HG03066 (cell line): ENCODE data around the gene MACO1.
"Not testable (repeated sequence)": the region's sequence is repeated elsewhere in the genome, so short reads cannot be mapped to it uniquely, and the experiment has no call there.

Experiments
- ATAC-seq: cut with Tn5 transposase; IDR thresholded peaks from one replicate; pipeline ENCODE4 v1.9.1; 2021; ENCODE audit warnings: low read depth; ENCODE audit not compliant: unreplicated experiment

Gene MACO1, protein sequence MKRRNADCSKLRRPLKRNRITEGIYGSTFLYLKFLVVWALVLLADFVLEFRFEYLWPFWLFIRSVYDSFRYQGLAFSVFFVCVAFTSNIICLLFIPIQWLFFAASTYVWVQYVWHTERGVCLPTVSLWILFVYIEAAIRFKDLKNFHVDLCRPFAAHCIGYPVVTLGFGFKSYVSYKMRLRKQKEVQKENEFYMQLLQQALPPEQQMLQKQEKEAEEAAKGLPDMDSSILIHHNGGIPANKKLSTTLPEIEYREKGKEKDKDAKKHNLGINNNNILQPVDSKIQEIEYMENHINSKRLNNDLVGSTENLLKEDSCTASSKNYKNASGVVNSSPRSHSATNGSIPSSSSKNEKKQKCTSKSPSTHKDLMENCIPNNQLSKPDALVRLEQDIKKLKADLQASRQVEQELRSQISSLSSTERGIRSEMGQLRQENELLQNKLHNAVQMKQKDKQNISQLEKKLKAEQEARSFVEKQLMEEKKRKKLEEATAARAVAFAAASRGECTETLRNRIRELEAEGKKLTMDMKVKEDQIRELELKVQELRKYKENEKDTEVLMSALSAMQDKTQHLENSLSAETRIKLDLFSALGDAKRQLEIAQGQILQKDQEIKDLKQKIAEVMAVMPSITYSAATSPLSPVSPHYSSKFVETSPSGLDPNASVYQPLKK

DNA sequence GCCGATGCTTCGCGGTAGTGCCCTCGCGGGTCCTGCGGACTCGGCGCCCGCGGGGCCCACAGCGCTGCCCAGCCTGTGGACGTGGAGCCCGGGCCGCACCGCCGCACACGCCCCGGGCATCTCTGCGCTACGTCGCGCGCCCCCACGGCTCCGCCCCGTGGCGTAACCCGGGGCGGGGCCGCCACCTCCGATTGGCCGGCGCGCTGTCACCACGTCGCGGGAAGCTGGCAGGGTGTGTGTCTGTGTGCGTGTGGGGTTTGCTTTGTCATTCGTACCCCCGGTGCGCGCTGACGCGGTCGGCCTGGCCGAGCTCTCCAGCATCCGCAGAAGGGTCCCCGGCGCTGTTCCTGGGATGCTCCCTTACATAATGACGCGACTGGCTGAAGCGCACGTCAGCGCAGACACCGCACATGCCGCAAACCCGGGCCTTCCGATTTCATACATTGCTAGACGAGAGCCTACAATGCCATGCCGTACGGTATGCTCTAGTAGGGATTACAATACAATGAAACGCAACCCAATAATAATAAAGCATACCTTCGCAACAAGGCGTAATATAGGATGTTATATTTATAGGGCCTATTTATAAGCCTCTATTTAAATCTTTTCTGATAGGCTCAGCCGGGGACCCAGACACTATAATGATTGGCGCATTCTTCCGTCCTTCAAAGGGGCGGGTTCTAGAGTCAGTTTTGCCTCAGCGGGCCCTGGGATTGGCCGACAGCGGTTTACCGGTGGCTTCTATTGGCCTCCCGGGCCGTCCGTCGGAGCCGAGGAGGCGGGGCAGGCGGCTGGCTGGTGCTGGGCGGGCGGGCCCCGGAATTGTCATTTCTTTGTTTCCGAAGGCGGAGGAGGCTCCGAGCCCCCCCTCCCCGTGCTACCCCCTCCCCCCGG is at the start of gene MACO1:
Gene MACO1 (plus strand): TSS at position 825 of the 894 bp plus-strand sequence. CDS start 202 bp downstream, outside the sequence.
- peak; percentile 91 for ATAC-seq

DNA sequence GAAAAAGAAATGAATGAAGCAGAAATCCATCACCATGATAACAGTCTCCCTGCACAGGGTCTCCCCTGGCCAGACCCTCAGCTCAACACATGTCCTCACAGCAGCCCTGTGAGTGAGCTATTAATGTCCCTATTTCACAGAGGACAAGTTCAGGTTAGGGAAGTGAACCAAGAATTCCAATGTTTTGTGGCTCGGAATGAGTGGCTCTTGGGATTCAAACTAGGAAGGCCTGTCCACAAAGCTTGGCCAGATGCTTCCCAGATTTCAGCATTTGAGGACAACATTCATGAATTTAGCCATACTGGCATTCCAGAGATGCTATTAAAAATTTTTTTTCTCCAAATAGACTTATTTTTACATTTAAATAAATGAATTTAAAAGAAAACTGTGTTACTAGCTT is 48.2 kb upstream of the MACO1 start:
- not testable (repeated sequence) for ATAC-seq

DNA sequence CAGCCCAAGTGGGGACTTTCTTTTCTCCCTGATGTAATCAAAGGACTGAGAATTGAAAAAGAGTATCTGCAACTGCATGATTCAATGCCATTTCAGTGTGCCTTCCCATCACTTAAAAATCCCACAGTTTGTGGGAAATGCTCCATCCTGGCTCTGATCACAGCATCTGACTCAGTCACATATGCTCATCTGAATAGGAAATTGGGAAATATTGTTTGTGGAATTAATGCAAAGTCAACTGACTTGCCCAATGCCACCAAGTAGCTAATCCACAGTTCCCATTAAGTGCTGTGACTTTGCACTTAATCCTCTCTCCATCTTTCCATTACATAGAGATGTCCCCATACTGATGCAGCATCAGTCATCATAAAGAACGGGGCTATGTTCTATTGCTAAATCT is 47.6 kb upstream of the MACO1 start:
- ATAC-seq, result not testable (repeated sequence)

DNA sequence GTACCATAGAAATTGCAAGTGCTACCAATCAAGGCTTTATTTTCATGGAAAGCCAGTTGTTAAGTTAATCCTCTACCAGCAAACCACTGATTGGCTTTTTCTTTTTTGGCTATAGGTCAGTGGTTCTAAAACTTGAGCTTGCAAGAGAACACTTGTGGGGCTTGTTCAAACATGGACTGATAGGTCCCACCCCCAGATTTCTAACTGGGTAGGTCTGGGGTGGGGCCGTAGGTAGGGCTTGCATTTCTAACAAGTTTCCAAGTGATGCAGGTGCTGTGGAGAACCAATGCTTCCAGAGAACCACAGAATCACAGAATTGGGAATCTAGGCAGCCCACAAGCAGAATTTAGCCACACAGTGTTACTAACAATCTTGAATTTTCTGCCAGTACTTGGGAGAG is 46.8 kb upstream of the MACO1 start:
- not testable (repeated sequence) for ATAC-seq

DNA sequence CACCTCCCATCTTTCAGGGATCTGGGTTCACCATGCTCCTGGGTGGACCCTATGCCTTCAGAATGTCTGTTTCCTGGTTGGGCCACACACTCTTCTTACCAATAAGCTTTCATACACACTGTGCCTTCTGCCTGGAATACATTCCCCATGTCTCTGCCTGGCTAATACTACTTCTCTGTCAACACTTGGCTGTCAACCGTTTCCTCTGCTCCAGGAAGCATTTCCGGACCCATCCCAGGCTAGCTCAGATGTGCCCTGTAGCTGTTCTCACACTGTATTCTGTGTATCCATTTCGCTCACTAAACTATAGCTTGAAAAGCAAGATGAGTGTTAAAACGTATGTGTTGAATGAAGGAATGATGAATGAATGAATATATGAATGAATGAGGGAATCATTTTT is 43.6 kb upstream of the MACO1 start:
- ATAC-seq, result not testable (repeated sequence)

DNA sequence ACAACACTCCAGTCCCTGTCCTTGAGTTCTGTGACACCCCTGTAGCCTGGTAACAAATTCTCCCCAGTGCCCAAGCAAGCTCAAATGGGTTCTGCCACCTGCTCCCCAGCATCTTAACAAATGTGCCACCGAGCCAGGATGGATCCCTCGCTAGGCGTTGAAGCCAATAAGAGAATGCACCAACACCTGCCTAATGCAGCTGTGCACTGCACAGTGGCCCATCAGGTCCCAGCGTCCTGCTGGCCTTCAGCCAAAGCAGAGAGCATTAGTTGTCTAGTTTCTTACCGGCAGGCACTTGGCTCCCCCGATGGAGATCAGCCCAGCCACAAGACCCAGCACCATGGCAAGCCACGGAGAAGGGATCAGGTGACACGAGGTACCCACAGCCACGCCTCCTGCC is 42.0 kb upstream of the MACO1 start:
- not testable (repeated sequence) for ATAC-seq

DNA sequence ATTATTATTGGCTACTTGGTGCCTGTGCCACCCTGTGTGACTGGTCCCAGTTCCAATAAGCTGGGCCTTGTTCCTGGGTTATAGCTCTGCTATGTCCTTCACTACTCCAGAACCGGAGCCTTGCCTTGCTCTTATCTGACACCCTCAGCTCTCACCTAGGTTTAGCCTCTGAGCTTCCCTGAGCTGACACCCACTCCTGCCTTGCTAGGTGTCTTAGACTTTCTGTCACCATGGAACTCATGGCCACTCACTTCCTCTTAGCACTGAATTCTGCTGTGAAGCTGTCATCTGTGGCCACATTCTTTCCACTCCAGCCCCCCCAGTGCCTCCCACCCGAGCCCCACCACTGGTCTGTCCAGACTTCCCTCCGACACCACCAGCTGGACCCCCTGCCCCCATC is 41.0 kb upstream of the MACO1 start:
- not testable (repeated sequence) for ATAC-seq

DNA sequence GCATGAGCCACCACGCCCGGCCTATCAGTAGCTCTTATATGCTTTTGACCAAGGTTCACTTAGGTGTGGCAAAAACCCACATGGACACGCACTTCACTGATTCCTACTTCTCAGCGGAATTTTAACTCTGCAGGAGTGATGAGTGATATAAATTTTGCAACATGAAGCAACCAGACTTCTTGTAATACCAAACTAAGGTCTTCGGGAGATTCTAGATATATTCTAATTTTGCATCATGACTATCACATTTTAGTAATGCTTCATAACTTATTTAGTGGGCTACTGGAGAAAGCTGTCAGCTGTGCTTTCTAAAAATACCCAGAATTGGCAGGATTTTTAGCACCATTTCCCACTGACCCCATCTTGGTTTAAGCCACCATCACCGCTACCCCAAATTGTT is 37.9 kb upstream of the MACO1 start:
- ATAC-seq, result no peak

DNA sequence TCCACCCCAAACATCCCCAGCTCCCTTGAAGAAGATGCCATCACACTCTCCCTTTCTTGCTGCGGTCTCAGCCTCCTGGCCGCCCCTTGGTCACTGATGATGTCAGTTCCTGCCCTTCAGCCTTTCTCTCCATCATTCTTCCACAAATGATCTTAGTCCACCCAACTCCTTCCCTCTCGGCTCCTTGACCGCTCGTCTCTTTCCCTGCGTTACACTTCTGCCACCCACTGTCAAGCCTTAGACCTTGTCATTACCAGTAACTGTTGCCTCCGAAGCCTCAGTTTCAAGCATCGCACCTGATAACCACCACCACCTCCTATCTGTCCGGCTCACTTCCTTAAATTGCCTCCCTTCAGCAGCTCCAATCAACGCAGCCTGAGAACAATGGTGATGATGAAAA is 33.1 kb upstream of the MACO1 start:
- ATAC-seq, result not testable (repeated sequence)

DNA sequence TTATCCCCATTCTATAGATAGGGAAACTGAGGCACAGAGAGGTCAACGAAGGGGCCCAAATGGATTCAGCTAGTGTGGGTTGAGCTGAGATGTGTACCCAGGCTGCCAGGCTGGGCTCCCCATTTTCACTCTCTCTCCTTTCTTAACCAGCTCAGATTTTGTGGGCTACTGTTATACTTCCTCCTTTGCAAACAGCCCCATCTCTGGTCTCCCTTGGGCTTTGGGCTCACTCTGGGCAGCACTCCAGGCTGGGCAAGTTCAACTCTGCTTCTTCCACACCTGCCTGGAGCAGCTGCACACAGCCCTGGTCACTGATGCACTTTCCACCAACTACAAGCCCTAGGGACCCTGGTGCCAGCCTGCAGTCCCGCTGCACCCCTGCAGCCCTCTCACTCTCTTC is 32.6 kb upstream of the MACO1 start:
- not testable (repeated sequence) for ATAC-seq

DNA sequence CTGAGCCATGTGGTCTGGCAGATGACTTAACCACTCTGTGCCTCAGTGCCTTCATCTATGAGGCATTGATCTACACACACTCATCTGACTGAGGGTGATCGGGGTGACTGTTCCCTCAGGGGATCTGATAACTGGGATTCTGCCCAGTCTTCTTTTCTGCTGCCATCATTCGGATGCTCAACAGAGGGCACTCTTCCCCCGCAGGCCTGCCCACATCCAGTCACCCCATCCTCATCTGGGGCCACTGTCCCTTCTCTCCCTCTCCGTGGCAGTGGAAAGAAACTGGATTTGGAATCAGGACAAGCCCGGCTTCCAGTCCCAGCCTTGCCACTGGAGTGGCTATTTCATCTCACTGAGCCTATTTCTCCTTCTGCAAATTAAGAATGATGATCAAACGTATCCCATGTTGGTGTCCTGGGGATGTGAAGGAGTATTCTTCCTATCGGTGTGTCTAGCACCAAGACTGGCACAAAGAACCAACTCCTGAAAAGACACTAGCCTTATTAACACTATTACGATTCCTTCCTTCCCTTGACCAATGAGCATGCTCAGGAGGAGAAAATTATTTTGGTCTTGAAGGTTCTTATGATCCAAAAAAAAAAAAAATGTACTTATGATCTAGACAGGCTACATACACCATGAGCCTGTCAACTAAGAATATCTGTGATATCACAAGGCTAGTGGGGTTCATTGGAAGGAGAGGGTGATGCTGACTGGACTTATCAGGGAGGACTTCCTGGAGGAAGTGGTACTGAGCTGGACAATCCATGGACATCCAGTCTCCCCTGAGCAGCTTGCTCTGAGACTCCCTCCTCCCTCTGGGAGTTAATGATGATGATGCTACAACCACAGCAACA is 27.5 kb upstream of the MACO1 start:
- ATAC-seq, result not testable (repeated sequence)

DNA sequence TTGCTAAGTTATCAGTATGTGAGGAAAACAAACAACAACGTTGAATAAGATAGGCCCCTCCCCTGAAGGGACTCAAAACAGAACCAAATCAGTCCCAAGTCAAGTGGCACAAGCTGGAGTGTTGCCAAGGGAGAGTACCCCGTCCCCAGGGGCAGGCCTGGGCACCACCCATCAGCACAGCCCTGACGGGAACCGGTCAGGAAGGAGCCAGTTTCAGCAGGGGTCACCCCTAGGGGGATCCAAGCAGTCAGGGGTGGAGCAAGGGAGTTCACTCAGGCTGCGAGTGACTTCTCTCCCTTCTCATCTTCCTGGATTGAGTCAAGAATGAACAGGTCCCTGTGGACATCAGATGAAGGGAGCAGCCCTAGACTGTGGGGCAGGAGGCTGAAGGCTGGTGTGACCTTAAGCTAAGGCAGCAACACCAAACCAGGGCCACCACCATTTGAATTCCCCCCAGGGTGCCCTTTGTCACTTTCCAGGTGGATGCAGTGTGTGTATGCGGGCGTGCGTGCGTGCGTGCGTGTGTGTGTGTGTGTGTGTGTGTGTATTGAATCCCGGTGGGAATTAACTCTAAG is 24.9 kb upstream of the MACO1 start:
- ATAC-seq, result not testable (repeated sequence)

DNA sequence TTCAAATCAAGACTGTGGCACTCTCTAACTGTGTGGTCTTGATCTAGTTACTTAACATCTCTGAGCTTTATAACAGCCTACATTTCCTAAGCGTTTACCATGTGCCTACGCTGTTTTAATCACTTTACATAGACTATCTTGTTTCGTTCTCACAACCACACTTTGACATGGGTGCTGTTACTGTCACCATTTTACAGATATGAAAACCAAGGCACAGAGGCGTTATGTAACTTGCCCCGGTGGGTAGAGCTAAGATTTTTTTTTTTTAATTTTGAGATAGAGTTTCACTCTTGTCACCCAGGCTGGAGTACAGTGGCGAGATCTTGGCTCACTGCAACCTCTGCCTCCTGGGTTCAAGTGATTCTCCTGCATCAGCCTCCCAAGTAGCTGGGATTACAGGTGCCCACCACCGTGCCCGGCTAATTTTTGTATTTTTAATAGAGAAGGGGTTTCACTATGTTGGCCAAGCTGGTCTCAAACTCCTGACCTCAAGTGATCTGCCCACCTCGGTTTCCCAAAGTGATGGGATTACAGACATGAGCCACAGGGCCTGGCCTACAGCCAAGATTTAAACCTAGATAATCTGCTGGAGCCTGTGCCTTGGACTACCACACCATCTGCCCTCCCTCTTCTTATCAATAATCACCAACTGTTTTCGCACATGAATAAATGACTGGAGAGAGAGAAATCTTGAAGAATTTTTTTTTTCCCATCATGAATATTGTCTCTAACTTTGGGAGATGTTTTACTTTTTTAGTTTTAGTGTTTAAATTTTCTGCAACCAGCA is 20.9 kb upstream of the MACO1 start:
- not testable (repeated sequence) for ATAC-seq

DNA sequence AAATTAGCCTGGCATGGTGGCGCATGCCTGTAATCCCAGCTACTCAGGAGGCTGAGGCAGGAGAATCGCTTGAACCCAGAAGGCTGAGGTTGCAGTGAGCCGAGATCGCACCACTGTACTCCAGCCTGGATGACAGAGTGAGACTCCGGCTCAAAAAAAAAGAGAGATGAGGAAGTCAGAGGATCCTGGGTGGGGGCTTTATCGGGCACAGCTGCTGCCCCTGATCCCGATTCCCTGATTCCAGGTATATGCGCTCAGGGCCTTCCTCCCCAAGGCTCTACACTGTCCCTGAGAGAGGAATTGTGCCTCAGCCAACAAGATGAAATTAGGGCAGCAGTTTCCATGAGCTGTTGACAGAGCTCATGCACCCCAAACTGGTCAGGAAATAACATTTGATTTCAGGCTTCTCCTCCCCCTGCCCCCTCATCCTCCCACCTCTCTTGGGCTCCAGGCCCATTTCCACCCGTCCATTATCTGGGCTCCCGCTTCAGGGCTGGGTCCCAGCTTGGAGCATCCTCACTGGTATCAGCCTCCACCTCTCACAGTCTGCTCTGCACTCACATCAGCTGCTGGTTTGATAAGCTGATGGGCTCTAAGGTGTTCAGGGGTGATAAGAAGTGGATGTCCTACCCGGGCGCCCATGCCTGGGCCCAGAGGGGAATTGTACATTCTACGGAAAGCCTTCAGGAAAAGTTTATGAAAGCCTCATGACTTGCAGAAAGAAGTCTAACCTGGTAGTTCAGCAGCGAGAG is 17.6 kb upstream of the MACO1 start:
- not testable (repeated sequence) for ATAC-seq

DNA sequence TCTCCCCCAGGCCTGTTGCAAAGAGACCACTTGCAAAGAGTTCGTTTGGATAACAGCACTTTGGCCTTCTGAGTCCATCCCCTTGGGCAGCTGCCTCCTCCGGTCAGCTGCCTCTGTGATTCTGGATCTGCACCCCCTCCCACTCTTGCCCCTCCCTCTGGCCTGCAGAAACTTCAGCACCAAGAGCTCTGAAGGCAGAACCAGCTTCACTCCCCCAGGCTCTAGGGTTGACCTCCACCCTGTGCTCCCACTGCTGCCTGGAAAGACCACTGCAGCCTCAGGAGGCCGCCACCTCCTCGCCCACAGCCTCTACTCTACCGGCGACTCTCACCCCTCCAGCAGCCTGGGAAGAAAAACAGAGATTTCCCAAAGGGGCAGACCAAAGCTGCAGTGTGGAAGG is 16.5 kb upstream of the MACO1 start:
- not testable (repeated sequence) for ATAC-seq

DNA sequence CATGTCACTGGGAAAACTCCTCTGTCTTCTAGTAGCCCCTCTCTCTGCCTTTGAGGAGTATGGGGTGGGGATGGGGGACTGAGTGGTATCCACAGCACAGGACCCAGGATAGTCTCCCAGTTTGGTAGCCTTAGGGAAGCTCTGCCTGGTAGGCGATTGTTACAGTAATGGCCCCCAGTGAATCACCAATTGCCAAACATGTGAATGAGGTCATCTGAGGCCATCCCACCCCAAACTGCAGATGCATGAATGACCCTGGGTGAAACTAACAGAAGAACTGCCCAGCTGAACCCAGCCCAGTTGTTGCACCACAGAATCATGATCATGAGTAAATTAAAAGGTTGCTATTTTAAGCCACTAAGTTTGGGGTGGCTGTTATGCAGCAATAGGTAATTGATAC is 16.1 kb upstream of the MACO1 start:
- ATAC-seq, result not testable (repeated sequence)

DNA sequence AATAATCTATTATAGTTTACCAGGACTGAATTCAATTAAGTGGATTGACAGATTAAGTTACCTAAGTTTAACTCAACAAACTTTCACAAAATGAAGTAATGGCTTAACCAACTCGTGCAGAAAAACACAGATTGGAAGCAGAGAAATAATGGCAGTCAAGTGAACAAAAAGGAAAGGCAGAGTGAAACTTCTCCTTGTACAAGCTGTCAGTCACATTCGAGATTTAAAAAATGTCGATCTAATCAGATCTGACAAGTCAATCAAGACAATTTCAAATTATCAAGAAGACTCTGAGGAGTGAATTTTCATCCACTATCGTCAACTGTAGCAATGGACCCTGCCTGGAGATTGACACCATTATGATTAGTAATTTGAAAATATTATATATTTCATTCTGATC is 13.4 kb upstream of the MACO1 start:
- not testable (repeated sequence) for ATAC-seq

DNA sequence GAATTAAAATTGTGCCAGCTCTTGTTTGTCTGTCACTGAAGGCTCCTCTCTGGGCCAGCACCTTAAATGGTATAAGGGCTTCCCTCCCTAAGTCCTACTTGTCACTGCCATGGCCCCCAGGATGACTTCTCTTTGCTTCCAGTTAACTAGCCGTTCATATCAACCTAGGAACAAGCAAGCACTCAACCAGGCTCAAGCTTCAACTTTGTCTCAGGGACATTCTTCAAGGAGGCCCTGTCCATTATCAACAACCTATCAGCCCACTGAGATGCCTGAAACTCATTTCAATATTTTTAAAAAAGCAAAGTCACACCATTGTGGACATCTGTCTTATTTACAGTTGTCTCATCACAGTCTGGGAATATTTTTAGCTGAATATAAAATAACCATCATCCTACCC is 11.4 kb upstream of the MACO1 start:
- not testable (repeated sequence) for ATAC-seq
